Activated T-cell treated with anti-CD3 and anti-CD28 coated beads, Interleukin-2, amount 50 U/mL, for 4 hours (primary cell): ENCODE measurements around the gene NHEJ1. TPM values are rescaled to one million over a fixed set of nuclear protein-coding genes. Genes with fewer than 3 reads are reported as not detected.

Experiments used
- ATAC-seq, 2 donors: fragments of 200-7000 bp; cut with Tn5 transposase; one replicate each; pipeline ENCODE4 v1.10.0; 2021
- DNase-seq: peaks from one replicate; pipeline ENCODE4 v3.0.0-alpha.2; 2020
- H3K27me3 Mint-ChIP-seq: one replicate; pipeline ENCODE4 v1.8.0; 2021; ENCODE audit warnings: low read depth, mixed read lengths
- H3K36me3 Mint-ChIP-seq: one replicate; pipeline ENCODE4 v1.8.0; 2022; ENCODE audit warnings: mixed read lengths; ENCODE audit not compliant: insufficient read depth
- H3K4me1 Mint-ChIP-seq: one replicate; pipeline ENCODE4 v1.8.0; 2021; ENCODE audit warnings: low read depth, mixed read lengths
- H3K4me3 Mint-ChIP-seq: one replicate; pipeline ENCODE4 v1.8.0; 2021; ENCODE audit warnings: mild to moderate bottlenecking, moderate library complexity, mixed read lengths
- H3K9me3 Mint-ChIP-seq: one replicate; pipeline ENCODE4 v1.8.0; 2021; ENCODE audit warnings: mixed read lengths
- total RNA-seq, 3 donors: library from RNA; stranded (reverse); gene quantifications; one replicate each; pipeline ENCODE4 v1.2.1, GENCODE V29; 2021

Gene NHEJ1
- total RNA-seq, 3 donors from 2014 or later: 26.5 to 33.3 (median 30.1) TPM

DNA sequence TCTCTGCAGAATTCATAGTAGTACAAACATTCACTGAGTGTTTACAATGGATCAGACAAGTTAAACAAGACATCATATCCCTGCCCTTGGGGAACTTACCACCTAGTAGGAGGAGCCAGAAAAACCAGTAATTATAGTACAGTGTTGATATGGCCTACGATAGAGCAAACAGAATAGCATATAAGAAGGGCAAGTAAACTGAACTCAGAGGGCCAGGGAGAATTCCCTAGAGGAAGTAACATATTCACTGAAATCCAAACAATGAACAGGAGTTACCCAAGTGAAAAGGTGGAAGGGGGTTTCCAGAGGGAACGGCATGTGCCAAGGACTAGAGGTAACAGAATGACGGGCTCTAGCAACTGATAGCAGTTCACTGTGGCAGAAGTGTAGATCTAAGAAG is 34.1 kb downstream of the NHEJ1 start:
- no peaks in the 10 kb centered on the region for H3K9me3 Mint-ChIP-seq
- no peak for ATAC-seq
- peaks cover 8% of the 10 kb centered on the region for H3K36me3 Mint-ChIP-seq
- H3K27me3 Mint-ChIP-seq: no peaks in the 10 kb centered on the region
- DNase-seq: no peak
- peaks cover 21% of the 10 kb centered on the region for H3K4me1 Mint-ChIP-seq
- H3K4me3 Mint-ChIP-seq: no peak overlapping the region

DNA sequence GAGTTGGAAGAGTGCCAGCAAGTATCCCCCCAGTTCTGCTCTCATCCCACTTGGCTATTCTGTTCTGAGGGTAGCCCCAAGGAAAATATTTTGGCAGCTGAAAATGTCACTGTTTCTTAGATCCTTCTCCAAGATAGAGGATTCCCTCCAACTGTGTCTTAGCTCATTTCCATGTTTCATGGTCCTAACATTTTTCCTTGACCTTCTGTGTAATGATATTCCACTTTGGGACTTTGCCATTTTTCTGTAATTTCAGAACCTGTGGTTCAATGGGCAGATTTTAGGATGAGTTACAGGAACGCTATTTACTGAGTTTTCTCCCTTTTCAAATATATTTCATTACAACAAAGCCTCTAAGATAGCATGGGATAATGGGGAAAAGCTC is 34.7 kb downstream of the NHEJ1 start:
- Mint-ChIP-seq H3K4me1 (peaks cover 21% of the 10 kb centered on the region), H3K36me3 (peaks cover 8% of the 10 kb centered on the region), H3K9me3 (no peaks in the 10 kb centered on the region), H3K4me3 (no peak overlapping the region), H3K27me3 (no peaks in the 10 kb centered on the region)
- DNase-seq: no peak
- ATAC-seq: no peak

DNA sequence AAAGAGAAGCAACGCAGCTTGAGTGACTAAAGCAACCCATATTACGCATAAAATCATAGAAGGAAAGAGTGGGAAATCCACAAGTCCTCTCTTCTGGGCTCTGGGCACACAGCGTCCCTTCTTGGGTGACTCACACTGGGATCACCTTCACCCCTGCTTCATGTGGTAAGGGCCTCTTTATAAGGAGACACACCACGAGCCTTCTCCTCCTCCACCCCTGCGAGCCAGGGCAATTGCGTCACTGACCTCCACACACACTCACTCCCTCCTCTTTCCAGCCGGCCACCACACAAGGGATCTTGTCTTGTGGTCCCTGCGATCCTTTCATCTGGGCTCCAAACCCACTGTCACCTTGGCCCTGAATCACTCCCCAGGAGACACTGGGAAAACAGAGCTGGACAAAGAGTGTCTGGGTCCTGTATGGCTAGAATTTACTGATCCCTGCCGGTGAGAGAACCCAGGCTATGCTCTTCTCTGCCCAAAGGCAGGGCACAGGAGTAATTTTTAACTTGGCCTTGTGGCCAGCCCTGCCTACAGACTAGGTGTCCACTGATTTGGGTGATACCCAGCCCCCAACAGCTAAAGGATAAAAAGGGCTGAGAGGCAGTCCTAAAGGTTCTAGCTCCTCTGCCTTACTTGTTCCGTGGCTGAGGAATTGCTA is 35.3 kb downstream of the NHEJ1 start:
- Mint-ChIP-seq H3K36me3 (peaks cover 8% of the 10 kb centered on the region), H3K27me3 (no peaks in the 10 kb centered on the region), H3K4me1 (peaks cover 21% of the 10 kb centered on the region), H3K9me3 (no peaks in the 10 kb centered on the region), H3K4me3 (no peak overlapping the region)
- no peak for DNase-seq
- ATAC-seq: peak in 1 of 2 donors; percentile 58

DNA sequence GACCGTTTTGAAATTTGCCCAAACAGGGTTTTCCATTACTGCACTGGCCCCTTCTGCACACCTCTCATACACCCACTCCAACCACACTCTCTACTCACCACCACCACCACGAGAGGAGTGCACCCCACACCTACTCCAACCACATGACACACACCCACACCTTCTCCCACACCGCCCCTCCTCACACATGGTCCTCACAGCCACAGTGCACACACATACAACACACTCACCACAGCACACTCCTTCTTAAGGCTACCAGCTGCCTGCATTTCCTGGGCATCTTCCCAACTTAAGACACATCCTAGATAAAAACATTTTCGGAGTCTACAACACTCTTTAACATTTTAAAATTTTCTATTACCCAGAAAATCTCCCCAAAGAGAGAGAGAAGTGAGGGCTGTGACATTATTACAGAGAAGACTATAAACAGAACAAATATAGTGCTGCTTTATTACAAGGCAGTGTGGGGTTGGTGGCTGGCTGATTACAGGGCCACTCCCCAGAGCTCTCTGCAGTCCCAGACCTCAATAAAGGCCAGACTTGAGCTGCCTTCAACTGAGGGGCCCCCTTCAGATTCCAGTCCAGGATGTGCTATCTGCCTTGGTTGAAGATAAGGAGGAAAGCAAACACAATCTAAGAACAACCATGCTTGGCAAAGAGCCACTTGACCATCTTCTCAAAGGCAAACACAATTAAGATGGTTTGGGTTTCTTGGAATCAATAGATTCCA is 36.1 kb downstream of the NHEJ1 start:
- no peaks in the 10 kb centered on the region for H3K9me3 Mint-ChIP-seq
- peak; percentile 14 for DNase-seq
- ATAC-seq: no peak
- H3K27me3 Mint-ChIP-seq: no peaks in the 10 kb centered on the region
- H3K4me1 Mint-ChIP-seq: peaks cover 21% of the 10 kb centered on the region
- no peak overlapping the region for H3K4me3 Mint-ChIP-seq
- H3K36me3 Mint-ChIP-seq: peaks cover 7% of the 10 kb centered on the region

DNA sequence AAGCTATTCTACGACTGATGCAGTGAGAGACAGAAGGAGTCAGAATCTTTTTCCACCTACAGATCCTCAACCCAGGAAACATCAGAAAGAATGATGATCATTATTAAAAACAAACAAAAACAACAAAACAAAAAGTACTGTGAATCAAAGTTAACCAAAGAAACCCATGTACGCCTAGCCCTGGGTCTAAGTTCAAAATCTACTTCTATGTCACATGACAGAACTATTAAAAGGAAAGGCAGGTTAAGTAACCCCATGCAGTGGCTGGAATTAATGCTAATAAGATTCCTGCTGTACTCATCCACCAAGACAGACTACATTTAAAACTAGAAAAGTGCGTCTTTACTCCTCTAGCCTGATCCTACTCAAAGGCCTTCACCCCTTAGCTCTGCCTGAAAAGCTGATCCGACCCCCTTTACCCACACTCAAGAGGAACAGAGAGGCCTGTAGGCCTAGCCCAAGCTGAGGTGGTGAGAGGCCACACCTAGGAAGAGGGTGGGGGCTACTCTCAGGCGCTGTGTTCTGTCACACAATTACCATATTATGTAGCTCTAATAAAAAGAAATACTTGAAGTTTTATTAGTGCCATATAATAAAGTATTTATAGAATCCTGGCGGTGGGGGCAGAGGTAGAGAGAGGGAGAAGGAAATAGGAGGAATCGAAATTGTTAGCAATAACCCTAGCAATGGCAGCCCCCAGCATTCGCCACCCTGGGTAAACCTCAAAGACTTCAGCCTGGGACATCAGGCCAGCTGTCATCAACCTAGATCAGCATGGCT is 37.1 kb downstream of the NHEJ1 start:
- H3K9me3 Mint-ChIP-seq: no peaks in the 10 kb centered on the region
- peaks cover 7% of the 10 kb centered on the region for H3K36me3 Mint-ChIP-seq
- no peak for DNase-seq
- ATAC-seq: no peak
- peaks cover 21% of the 10 kb centered on the region for H3K4me1 Mint-ChIP-seq
- H3K27me3 Mint-ChIP-seq: no peaks in the 10 kb centered on the region
- H3K4me3 Mint-ChIP-seq: no peak overlapping the region

DNA sequence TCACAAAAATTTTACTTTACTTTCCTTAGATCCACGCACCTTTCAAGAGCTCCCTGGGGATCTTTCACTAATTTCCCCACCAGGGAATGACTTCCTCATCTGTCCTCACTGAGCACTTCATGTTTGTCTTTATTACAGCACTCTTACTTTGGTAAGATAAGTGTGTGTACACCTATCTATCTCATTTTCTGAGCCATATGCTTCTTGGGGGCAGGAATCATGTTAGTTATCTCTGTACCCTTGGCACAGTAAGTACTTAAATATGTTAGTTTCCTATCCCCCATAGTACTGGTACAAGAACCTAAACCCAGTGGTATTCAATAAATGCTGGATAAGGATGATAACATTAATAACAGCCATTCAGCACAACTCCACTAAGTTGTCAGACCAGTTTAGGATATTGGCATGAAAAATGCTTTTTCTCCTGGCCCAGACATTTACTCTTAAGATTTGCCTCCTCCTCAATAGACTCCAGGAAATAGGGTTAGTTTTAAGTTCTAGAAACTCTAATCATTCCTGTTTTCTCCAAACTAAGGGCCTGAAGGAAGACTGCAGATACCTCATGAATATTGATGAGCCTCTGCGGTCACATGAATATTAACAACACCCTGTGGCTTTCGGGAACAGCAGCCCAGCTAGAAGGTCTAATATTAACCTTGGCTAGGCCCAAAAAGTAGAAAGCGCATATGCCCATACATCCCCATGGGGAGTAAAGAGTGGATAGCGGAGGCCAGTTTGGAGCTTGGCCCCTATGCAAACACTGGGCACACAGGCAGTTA is 38.2 kb downstream of the NHEJ1 start:
- peaks cover 24% of the 10 kb centered on the region for H3K4me1 Mint-ChIP-seq

DNA sequence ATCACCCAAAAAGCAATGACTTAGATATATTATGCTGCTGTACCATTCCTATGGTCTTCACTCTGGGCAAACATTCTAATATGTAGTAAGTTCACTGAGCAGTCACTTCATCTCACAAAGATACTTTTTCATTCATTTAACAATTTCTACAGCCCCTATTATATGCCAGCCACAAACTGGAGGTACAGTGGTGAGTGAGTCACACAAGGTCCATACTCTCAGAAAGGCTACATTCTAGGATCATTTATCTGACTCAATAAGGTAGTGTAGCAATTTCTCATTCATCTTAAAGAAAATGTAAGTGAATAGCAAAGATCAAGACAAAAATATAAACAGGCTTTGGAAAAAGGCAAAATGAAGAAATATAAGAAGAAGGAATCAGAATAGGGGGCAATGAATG is 40.5 kb downstream of the NHEJ1 start:
- peaks cover 20% of the 10 kb centered on the region for H3K4me1 Mint-ChIP-seq
- H3K36me3 Mint-ChIP-seq: peaks cover 2% of the 10 kb centered on the region
- H3K4me3 Mint-ChIP-seq: no peak overlapping the region
- H3K9me3 Mint-ChIP-seq: no peaks in the 10 kb centered on the region
- no peaks in the 10 kb centered on the region for H3K27me3 Mint-ChIP-seq
- DNase-seq: no peak
- no peak for ATAC-seq

More for the DNA sequence above, 38.2 kb downstream of the NHEJ1 start:
- ATAC-seq (no peak), DNase-seq (no peak)
- Mint-ChIP-seq H3K36me3 (peaks cover 6% of the 10 kb centered on the region), H3K4me3 (no peak overlapping the region), H3K27me3 (no peaks in the 10 kb centered on the region), H3K9me3 (no peaks in the 10 kb centered on the region)

DNA sequence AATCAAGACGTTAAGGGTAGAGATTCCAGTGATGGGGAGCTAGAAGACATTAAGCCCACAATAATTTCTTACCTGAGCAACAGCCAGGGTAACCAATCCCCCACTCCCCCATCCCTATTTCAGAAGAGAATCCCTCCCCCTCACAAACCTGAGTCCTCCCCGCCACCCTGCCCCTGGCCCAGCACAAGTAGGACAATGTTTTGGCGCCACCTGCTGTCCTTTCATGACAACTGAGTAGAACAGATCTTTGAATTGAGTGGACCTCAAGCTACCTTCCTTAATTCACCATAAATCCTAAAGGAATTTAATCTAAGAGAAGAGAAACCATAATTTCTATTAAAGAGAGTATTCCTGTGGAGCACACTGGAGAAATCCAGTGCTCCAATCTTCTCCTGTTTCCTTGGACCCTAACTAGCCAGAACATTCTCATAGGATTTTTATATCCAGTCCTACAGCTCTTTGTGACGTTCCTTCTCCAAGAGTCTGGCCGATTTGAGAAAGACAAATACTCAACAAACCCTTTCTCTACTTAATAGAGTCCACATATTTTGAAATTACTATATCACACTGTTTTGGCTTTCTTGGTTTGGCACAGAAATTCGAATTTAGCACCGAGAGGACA is 41.1 kb downstream of the NHEJ1 start:
- Mint-ChIP-seq H3K9me3 (no peaks in the 10 kb centered on the region), H3K4me3 (no peak overlapping the region), H3K27me3 (no peaks in the 10 kb centered on the region), H3K36me3 (peaks cover 2% of the 10 kb centered on the region), H3K4me1 (peaks cover 14% of the 10 kb centered on the region)
- DNase-seq: peak; percentile 61
- ATAC-seq: peak; percentile 63 to 73

DNA sequence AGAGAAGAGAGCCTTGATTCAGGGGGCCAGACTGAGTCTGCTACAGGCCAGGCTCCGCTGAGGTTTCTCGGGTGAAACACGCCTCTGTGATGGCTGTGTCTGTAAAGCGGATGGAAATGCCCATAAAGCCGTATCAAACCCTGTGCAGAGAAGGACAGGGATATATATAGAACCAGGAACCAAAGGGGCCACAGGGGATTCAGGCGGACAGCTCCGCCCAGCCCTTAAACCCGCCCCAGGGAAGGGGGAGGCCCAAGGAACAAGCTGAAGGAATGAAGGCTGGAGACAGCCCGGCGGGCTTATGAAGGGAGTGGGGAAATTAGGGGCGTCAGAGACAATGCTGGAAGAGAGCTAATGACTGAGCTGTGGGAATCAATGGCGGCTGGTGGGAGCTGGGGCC is 42.1 kb downstream of the NHEJ1 start:
- Mint-ChIP-seq H3K27me3 (no peaks in the 10 kb centered on the region), H3K9me3 (no peaks in the 10 kb centered on the region), H3K4me3 (no peak overlapping the region)

DNA sequence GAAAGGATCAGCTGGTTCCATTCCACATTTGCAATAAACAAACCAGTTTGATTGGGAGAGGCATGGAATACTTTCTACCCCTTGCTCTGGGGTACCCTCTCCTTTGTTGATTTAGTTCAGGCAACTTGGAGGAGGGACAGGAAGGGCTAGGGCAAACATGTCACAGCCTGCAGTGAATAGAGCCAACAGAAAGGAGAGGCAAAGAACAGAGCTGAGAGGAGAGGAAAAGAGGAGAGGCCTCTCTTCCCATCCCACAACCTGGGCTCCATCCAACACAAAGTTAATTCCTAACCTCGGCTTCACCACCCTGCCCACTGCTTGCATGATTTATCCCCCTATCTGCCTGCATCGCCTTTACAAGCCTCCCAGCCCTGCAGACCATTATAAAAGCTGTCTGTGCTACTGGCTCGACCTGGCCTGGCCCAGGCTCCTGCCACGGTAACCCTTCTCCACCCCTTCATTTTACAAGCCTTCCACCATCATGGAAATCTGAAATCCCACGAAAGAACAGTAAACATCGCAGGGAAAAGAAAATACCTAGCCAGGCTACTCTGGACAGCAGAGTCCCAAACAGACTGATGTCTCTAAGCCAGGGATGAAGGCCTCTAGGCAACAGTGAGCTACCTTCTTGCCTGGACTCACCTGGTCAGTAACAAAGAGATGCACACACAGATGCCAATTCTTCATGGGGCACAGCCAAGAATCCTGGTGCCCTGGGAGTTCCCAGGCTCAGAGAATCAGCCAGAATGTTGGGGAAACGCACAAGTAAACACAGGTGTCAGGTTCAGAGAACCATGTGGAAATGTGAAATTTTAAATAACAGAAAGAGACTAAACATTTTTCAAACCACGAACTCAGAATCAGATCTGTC is 43.6 kb downstream of the NHEJ1 start:
- no peaks in the 10 kb centered on the region for H3K27me3 Mint-ChIP-seq
- peaks cover 5% of the 10 kb centered on the region for H3K36me3 Mint-ChIP-seq
- peaks cover 7% of the 10 kb centered on the region for H3K4me1 Mint-ChIP-seq
- no peaks in the 10 kb centered on the region for H3K9me3 Mint-ChIP-seq
- H3K4me3 Mint-ChIP-seq: no peak overlapping the region
- ATAC-seq: no peak
- no peak for DNase-seq

More for the DNA sequence above, 42.1 kb downstream of the NHEJ1 start:
- Mint-ChIP-seq H3K4me1 (peaks cover 8% of the 10 kb centered on the region), H3K36me3 (no peaks in the 10 kb centered on the region)
- ATAC-seq (no peak), DNase-seq (no peak)

DNA sequence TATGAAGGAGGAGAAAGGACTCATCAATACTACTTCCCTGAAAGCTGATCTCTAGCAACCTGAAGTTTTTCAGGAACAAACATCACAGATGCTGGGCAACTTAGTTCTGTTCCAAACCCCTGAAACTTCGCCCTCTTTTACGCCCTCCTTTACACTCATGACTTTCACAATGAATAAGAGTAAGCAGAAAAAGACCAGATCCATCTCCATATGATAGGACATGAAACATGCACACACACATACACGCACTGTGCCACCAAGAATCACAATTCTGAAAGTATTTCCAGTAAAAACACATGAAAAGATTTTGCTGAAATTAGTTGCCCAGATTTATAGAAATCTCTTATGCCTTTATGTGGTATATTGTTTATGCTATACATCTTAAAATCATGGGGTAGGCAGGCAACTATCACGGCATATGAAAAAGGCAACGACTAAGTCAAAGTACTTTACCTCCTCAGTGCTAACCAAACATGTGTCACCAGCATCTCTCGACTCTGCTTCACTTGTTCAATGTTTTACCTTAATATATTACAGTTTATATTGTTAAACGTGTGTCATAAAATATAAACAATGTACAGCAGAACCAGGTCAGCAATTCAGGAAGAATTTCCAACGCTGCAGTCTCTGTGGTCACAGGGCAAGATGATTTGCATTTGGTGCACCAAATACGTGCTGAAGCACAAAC is 47.8 kb downstream of the NHEJ1 start:
- DNase-seq: no peak
- H3K36me3 Mint-ChIP-seq: peaks cover 6% of the 10 kb centered on the region
- H3K4me1 Mint-ChIP-seq: peaks cover 18% of the 10 kb centered on the region
- no peak overlapping the region for H3K4me3 Mint-ChIP-seq
- peak; percentile 41 to 55 for ATAC-seq
- H3K27me3 Mint-ChIP-seq: no peaks in the 10 kb centered on the region
- no peaks in the 10 kb centered on the region for H3K9me3 Mint-ChIP-seq

DNA sequence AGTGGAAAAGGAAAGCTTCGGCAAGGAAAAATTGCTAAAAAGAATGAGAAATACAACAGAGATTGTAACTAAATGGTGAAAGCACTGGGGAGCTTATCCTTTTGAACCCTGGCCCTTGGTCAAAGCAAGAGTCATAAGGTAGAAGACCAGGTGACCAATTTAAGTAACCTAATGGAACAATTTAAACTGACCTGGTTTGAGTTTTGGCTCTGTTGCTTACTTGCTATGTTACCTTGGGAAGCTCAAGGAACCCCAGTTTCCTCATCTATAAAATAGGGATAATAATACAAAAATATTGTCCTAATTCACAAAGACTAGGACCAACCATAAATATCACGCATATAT is 48.6 kb downstream of the NHEJ1 start:
- H3K4me1 Mint-ChIP-seq: peaks cover 20% of the 10 kb centered on the region
- no peaks in the 10 kb centered on the region for H3K27me3 Mint-ChIP-seq
- no peak overlapping the region for H3K4me3 Mint-ChIP-seq
- ATAC-seq: no peak
- DNase-seq: no peak
- H3K9me3 Mint-ChIP-seq: no peaks in the 10 kb centered on the region
- peaks cover 9% of the 10 kb centered on the region for H3K36me3 Mint-ChIP-seq
